CD8-positive, alpha-beta memory T cell (primary cell): ENCODE results near the gene HAUS3. TPM values are rescaled to one million over a fixed set of nuclear protein-coding genes. Genes with fewer than 3 reads are reported as not detected.
A peak's percentile ranks its signal among the peaks of the same experiment; 100 is the strongest.

ENCODE experiments used
- CTCF ChIA-PET: fragments of 350-600 bp; sonication (Branson Sonifier 250); formaldehyde crosslinking; loops from one replicate; lab custom pipeline; 2021; ENCODE audit warnings: antibody characterized with exemption; lab: Charles Lee
- POLR2A ChIA-PET: fragments of 350-600 bp; sonication (Branson Sonifier 250); formaldehyde crosslinking; loops from one replicate; lab custom pipeline; 2021; ENCODE audit warnings: antibody characterized with exemption; lab: Charles Lee
- DNase-seq, 5 donors: peaks; one replicate each; pipeline versions ENCODE4 v3.0.0 to v3.0.0-alpha.2; 2020 to 2022; ENCODE audit warnings: mixed read lengths in 1 of 5
- H3K27ac ChIP-seq: one replicate; pipeline ENCODE4 v1.7.0; 2013; ENCODE audit warnings: low read depth, mild to moderate bottlenecking, low read length, moderate library complexity
- H3K27me3 ChIP-seq: 2 replicates; pipeline ENCODE4 v1.7.0; 2013; ENCODE audit warnings: low read length, mild to moderate bottlenecking; ENCODE audit not compliant: insufficient read depth, poor library complexity, severe bottlenecking
- H3K36me3 ChIP-seq: 2 replicates; pipeline ENCODE4 v1.7.0; 2013; ENCODE audit warnings: mild to moderate bottlenecking, low read length, moderate library complexity; ENCODE audit not compliant: insufficient read depth
- H3K4me1 ChIP-seq: 2 replicates; pipeline ENCODE4 v1.7.0; 2013; ENCODE audit warnings: mild to moderate bottlenecking, low read length, moderate library complexity; ENCODE audit not compliant: insufficient read depth
- H3K4me3 ChIP-seq: 2 replicates; pipeline ENCODE4 v1.7.0; 2013; ENCODE audit warnings: mild to moderate bottlenecking, low read length
- H3K9me3 ChIP-seq: 2 replicates; pipeline ENCODE4 v1.7.0; 2013; ENCODE audit warnings: mild to moderate bottlenecking, low read length
- H3K27ac Mint-ChIP-seq, 8 donors: one replicate each; pipeline ENCODE4 v1.8.0; 2020 to 2021; ENCODE audit warnings: mixed read lengths in 8 of 8, mild to moderate bottlenecking in 6 of 8, inconsistent platforms in 3 of 8, moderate library complexity in 3 of 8
- H3K27me3 Mint-ChIP-seq, 2 donors: one replicate each; pipeline ENCODE4 v1.8.0; 2020 to 2021; ENCODE audit warnings: mixed read lengths in 2 of 2, mild to moderate bottlenecking in 1 of 2, moderate library complexity in 1 of 2
- H3K36me3 Mint-ChIP-seq, 3 donors: one replicate each; pipeline ENCODE4 v1.8.0; 2020 to 2021; ENCODE audit warnings: mixed read lengths in 3 of 3, inconsistent platforms in 1 of 3, mild to moderate bottlenecking in 1 of 3
- H3K4me1 Mint-ChIP-seq, 3 donors: one replicate each; pipeline ENCODE4 v1.8.0; 2020 to 2021; ENCODE audit warnings: mixed read lengths in 3 of 3, inconsistent platforms in 1 of 3, mild to moderate bottlenecking in 1 of 3
- H3K4me3 Mint-ChIP-seq, 7 donors: one replicate each; pipeline ENCODE4 v1.8.0; 2020 to 2021; ENCODE audit warnings: mixed read lengths in 7 of 7, mild to moderate bottlenecking in 6 of 7, moderate library complexity in 4 of 7, inconsistent platforms in 2 of 7
- H3K9me3 Mint-ChIP-seq, 5 donors: one replicate each; pipeline ENCODE4 v1.8.0; 2020 to 2022; ENCODE audit warnings: mixed read lengths in 5 of 5, mild to moderate bottlenecking in 3 of 5, moderate library complexity in 2 of 5, inconsistent platforms in 1 of 5
- polyA plus RNA-seq: library from polyadenylated mRNA; unstranded; fragments of 300-500 nt; fragmentation: Illumina TruSeq; gene quantifications from one replicate; pipeline ENCODE4 v1.2.3, GENCODE V29; 2021
- total RNA-seq, 2 experiments: library from RNA; stranded (reverse); gene quantifications; one replicate each; pipeline ENCODE4 v1.2.3, GENCODE V29; 2021

HAUS3 gene
- total and polyA plus RNA-seq, 3 experiments from 2014 or later: 23.8 to 26.6 (median 23.9) TPM

DNA sequence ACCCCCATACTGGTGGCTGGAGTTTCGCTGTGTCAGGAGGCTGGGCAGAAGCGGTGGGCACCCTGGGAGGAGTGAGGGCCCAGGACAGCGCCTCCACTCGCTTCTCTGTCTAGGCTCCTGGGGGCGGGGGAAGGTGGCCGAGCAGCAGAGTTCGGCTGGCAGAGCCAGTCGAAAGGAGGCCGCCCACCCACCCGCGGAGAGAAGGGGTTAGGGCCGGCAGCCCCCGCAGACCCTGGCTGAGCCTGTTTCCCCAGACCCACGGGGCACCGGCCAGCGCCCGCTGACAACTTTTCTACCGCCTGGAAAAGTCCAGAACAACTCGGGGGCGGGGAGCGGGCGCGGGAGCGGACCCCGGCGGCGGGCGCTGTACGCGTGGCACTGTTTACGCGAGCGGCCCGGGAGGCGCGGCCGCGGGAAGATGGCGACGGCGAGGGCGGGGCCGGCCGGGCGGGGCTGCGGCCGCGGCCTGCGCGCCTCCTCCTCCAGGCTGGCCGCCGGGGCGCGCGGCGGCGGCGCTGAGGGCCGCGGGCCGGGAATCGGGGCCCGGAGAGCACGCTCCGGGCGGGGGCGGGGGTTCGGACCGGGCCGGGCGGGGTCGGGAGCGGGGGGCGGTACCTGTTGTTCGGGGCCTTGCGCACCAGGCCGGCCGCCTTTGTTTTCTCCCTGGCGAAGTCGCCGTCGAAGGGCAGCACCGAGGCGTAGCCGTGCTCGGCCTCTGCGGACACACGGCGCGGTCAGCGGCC lies 19.4 kb upstream of the HAUS3 start:
- DNase-seq: peak; percentile 48 to 73 (median 63)
- no peaks in the 10 kb centered on the region for H3K36me3 ChIP-seq
- H3K27ac ChIP-seq: peak overlapping the region; percentile 79
- Mint-ChIP-seq H3K36me3 (peaks cover 0 to 21% (median 1%) of the 10 kb centered on the region in 3 donors), H3K4me3 (peak overlapping the region; percentile 56 to 90 (median 73)), H3K27ac (peak overlapping the region in 6 of 8 donors; percentile 22 to 90 (median 54)), H3K9me3 (no peaks in the 10 kb centered on the region), H3K4me1 (peaks cover 0 to 31% (median 7%) of the 10 kb centered on the region in 3 donors), H3K27me3 (no peaks in the 10 kb centered on the region)
- H3K4me1 ChIP-seq: peaks cover 23% of the 10 kb centered on the region
- no peaks in the 10 kb centered on the region for H3K27me3 ChIP-seq
- CTCF ChIA-PET: interaction anchor here (1.0 to 2.0 kb wide), 3 partner anchors 21 to 158 kb away, joined by 4 to 9 read pairs (median 5); partner anchors contain the start of genes CFAP99 and ZFYVE28
- H3K4me3 ChIP-seq: peak overlapping the region; percentile 58
- POLR2A ChIA-PET: interaction anchor here (0.5 to 2.1 kb wide), 8 partner anchors 20 to 275 kb away, joined by 3 to 29 read pairs (median 14); partner anchors contain the start of genes CFAP99, FAM193A, HAUS3 and POLN
- no peaks in the 10 kb centered on the region for H3K9me3 ChIP-seq

DNA sequence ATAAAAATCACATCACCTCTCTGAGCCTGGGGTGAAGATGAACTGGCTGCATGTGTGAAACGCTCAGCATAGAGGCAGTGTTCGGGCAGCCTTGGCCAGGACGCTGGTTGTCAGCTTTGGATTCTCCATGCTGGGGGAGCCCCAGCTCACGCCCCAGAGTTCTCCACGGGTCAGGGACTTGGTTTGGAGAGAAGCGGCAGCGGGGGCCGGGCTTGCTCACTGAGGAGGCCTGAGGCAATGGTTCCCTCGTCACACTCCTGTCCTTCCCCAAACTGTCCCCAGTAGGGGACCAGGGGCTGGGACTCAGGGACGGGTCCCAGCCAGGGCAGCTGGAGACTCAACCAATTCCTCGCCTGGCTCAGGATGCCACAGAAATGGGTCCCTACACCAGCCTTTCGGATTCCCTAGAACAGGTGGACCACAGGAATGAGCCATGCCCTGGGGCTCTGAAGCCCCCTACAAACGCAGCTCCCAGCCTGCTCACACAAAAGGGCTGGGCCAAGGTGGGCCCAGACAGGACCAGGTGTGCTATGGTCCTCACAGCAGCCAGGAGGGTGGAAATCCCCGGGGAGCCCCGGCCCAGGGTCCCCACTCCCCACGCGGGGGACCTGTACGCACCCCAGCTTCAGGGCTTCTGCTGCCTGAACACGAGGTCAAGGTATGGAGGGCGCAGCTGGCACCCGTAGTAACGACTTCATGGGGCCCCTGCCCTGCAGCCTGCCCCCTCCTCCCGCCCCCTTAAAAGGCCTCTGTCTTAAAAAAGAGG lies 18.6 kb upstream of the HAUS3 start:
- DNase-seq: peak in 2 of 5 donors; percentile 5 to 44
- POLR2A ChIA-PET: interaction anchor here (0.9 kb wide), 1 partner anchor 20 kb away, joined by 3 read pairs; no protein-coding TSS in a partner anchor
- no peaks in the 10 kb centered on the region for H3K27me3 Mint-ChIP-seq

DNA sequence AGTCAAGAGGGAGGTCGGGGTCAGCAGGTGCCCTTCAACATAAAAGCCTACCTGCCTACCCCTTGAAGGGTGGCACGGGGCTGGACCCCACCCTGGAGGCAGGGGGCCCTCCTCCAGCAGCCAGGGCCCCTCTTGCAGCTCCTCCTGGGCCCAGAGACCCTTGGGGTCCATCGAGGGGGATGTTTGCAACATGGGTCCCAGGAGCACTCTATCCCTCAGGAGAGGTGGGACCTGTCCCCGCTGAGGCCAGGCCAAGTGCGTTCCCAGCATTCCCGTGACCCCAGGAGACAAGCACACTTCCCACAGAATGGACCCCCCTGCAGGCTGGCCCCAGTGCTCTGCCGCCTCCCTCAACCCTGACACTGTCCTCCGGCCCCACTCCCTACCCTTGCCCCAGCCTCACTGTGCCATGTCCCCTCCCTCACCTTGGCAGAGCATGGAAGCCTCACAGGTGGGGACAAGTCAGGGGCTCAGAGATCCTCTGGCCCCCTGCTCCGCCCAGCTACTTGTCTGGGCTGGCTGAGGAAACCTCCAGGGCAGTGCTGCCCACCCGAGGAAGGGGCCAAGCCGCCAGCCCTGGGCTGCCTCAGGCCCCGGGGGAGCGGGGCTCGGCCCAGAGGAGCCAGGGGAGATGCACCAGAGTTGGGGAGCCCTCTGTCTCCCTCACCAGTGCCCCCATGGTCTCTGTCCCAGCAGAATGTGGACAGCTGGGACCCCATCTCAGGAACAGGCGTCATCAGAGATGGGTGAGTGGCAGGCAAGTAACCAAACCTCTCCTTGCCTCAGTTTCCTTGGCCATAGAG lies 17.8 kb upstream of the HAUS3 start:
- CTCF ChIA-PET: interaction anchor here (0.7 to 1.9 kb wide), 3 partner anchors 36 to 153 kb away, joined by 3 to 6 read pairs (median 3); no protein-coding TSS in a partner anchor
- no peak overlapping the region for H3K4me3 ChIP-seq

More for the DNA sequence above, 18.6 kb upstream of the HAUS3 start:
- Mint-ChIP-seq H3K4me3 (peak overlapping the region; percentile 56 to 90 (median 69)), H3K9me3 (no peaks in the 10 kb centered on the region), H3K36me3 (peaks cover 0 to 21% (median 1%) of the 10 kb centered on the region in 3 donors), H3K4me1 (peaks cover 0 to 31% (median 7%) of the 10 kb centered on the region in 3 donors), H3K27ac (peak overlapping the region in 7 of 8 donors; percentile 47 to 68 (median 55))
- Histone ChIP-seq H3K27me3 (no peaks in the 10 kb centered on the region), H3K4me1 (peaks cover 23% of the 10 kb centered on the region), H3K9me3 (no peaks in the 10 kb centered on the region), H3K4me3 (peak overlapping the region; percentile 58), H3K36me3 (no peaks in the 10 kb centered on the region), H3K27ac (peak overlapping the region; percentile 64)
- CTCF ChIA-PET: interaction anchor here (0.7 to 1.9 kb wide), 2 partner anchors 40 to 152 kb away, joined by 3 to 6 read pairs; no protein-coding TSS in a partner anchor

DNA sequence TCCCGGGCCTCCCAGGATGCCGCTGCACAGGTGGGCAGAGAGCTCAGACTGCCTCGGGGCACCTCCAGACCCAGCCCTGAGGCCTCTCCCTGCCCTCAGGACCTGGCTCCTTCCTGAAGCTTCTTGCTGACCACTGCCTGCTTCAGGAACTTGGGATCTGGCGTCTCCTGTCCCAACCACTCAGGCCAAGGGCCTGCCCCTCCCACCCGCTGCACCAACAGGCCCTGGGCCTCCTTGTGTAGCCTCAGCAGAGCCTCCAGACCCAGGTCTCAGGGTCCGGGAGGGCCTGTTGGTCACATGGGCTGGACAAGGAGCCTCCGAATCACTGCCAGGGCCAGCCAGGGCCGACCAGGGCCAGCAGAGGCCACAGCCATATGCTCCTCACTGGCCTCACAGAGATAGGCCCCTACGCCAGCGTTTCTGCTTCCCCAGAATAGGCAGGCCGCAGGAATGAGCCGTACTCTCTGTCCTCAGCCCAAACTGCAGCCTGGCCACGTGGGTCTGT lies 17.2 kb upstream of the HAUS3 start:
- Histone ChIP-seq H3K9me3 (no peaks in the 10 kb centered on the region), H3K36me3 (peaks cover 3% of the 10 kb centered on the region), H3K4me3 (no peak overlapping the region), H3K4me1 (peaks cover 23% of the 10 kb centered on the region), H3K27me3 (no peaks in the 10 kb centered on the region), H3K27ac (no peak overlapping the region)
- POLR2A ChIA-PET: no interaction called here
- CTCF ChIA-PET: interaction anchor here (0.9 to 1.9 kb wide), 2 partner anchors 36 to 39 kb away, joined by 3 to 6 read pairs; no protein-coding TSS in a partner anchor
- peak in 2 of 5 donors; percentile 1 to 41 for DNase-seq
- peaks cover 0 to 33% (median 1%) of the 10 kb centered on the region in 3 donors for H3K36me3 Mint-ChIP-seq
- H3K27me3 Mint-ChIP-seq: no peaks in the 10 kb centered on the region
- no peak overlapping the region for H3K27ac Mint-ChIP-seq
- peak overlapping the region in 3 of 7 donors; percentile 6 to 48 (median 41) for H3K4me3 Mint-ChIP-seq
- no peaks in the 10 kb centered on the region for H3K9me3 Mint-ChIP-seq
- peaks cover 9 to 40% (median 10%) of the 10 kb centered on the region in 3 donors for H3K4me1 Mint-ChIP-seq

More for the DNA sequence above, 17.8 kb upstream of the HAUS3 start:
- Histone ChIP-seq H3K9me3 (no peaks in the 10 kb centered on the region), H3K4me1 (peaks cover 23% of the 10 kb centered on the region), H3K27ac (no peak overlapping the region), H3K27me3 (no peaks in the 10 kb centered on the region), H3K36me3 (no peaks in the 10 kb centered on the region)
- H3K9me3 Mint-ChIP-seq: no peaks in the 10 kb centered on the region
- POLR2A ChIA-PET: interaction anchor here (0.9 kb wide), 1 partner anchor 19 kb away, joined by 3 read pairs; no protein-coding TSS in a partner anchor
- H3K36me3 Mint-ChIP-seq: peaks cover 0 to 27% (median 1%) of the 10 kb centered on the region in 3 donors
- H3K27ac Mint-ChIP-seq: peak overlapping the region; percentile 41 to 78 (median 56)
- H3K27me3 Mint-ChIP-seq: no peaks in the 10 kb centered on the region
- peak overlapping the region; percentile 54 to 79 (median 69) for H3K4me3 Mint-ChIP-seq
- peaks cover 3 to 35% (median 7%) of the 10 kb centered on the region in 3 donors for H3K4me1 Mint-ChIP-seq
- peak in 2 of 5 donors; percentile 1 to 46 for DNase-seq

DNA sequence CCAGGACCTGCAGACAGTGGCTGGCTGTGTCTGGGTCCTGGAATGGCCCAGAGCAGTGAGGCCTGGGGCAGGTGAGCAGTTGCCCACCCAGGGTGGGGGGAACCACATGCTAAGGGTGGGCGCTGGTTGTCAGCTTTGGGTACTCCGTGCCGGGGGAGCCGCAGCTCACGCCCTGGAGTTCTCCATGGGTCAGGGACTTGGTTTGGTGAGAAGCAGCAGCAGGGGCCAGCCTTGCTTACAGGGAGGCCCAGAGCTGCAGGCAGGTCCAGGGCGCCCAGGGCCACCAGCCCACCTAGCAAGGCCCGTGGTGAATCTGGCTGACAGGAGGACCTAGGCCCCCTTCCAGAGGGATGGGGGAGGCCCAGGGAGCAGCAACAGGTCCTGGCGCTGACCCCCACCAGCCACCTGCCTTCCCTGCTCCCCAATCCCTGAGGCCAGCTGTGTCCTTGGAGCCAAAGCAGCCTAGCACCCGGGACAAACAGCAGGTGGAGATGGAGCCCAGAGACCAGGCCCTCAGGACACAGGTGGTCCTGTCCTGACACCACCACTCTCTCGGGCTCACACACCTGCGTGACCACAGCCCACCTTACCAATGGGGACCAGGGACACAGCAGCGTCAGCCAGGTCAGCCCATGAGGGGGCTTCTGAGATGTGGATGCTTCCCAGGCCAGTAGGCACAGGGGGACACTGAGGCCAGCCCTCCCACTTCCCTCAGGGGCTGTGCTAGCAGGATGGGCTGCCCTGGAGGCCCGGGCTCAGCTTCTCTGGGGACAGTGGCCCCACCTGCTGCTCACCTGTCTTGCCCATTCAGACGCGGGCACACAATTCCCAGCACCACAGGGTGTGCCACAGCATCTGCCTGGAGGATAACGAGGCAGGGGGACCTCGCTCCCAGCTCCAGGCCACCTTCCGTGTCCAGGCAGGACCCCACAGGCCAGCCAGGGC lies 16.4 kb upstream of the HAUS3 start:
- ChIA-PET POLR2A (no interaction called here), CTCF (interaction anchor here (0.9 to 1.9 kb wide), 2 partner anchors 35 to 38 kb away, joined by 3 to 6 read pairs; no protein-coding TSS in a partner anchor)
- Histone ChIP-seq H3K27ac (no peak overlapping the region), H3K27me3 (no peaks in the 10 kb centered on the region), H3K36me3 (peaks cover 3% of the 10 kb centered on the region), H3K9me3 (no peaks in the 10 kb centered on the region), H3K4me1 (peaks cover 23% of the 10 kb centered on the region), H3K4me3 (no peak overlapping the region)
- H3K36me3 Mint-ChIP-seq: peaks cover 0 to 40% (median 1%) of the 10 kb centered on the region in 3 donors
- H3K4me1 Mint-ChIP-seq: peaks cover 8 to 37% (median 12%) of the 10 kb centered on the region in 3 donors
- no peaks in the 10 kb centered on the region for H3K9me3 Mint-ChIP-seq
- H3K4me3 Mint-ChIP-seq: peak overlapping the region in 2 of 7 donors; percentile 52
- no peaks in the 10 kb centered on the region for H3K27me3 Mint-ChIP-seq
- peak in 3 of 5 donors; percentile 0 to 45 (median 0) for DNase-seq
- peak overlapping the region in 2 of 8 donors; percentile 29 to 40 for H3K27ac Mint-ChIP-seq

DNA sequence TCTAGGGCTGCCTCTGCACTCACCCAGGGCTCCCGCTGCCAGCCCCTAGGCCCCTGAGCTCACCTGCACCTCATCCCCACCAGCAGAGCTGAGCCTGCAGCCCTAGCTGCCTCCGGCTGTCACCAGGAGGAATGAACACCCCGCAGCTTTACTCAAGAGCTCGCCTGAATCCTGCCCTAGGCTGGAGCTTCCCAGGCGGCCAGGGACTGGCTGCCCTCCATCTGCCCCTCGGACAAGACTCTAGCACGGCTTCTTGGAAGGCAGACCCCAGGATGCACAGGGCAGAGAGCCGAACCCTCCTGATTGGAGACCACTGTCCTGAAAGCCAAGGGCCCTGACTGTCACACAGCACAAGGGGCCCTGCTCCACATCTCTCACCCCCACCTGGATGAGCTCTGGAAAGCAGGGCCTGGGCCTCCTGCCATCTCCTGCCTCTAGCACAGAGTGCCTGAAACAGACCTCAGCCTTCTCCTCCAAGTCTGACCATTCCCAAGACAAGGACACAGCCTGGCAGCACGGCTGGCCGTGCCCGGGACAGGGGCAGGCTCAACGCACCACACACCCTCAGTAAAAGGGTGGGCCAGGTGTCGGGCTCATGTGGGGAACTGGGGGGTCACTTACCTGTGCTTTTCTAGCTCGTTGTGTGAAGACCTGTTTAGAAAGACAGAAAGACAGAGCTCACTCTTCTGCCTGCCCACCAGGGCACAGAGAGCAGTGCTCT lies 15.6 kb upstream of the HAUS3 start:
- Mint-ChIP-seq H3K4me1 (peaks cover 8 to 37% (median 12%) of the 10 kb centered on the region in 3 donors), H3K9me3 (no peaks in the 10 kb centered on the region), H3K4me3 (peak overlapping the region in 2 of 7 donors; percentile 52 to 72), H3K27ac (peak overlapping the region in 5 of 8 donors; percentile 40 to 70 (median 64)), H3K27me3 (no peaks in the 10 kb centered on the region), H3K36me3 (peaks cover 0 to 45% (median 4%) of the 10 kb centered on the region in 3 donors)
- peaks cover 3% of the 10 kb centered on the region for H3K36me3 ChIP-seq
- H3K9me3 ChIP-seq: no peaks in the 10 kb centered on the region
- POLR2A ChIA-PET: no interaction called here
- DNase-seq: peak in 2 of 5 donors; percentile 0 to 42
- CTCF ChIA-PET: no interaction called here
- H3K4me1 ChIP-seq: peaks cover 17% of the 10 kb centered on the region
- H3K4me3 ChIP-seq: no peak overlapping the region
- no peaks in the 10 kb centered on the region for H3K27me3 ChIP-seq
- H3K27ac ChIP-seq: no peak overlapping the region
